GM12878 (cell line): ENCODE data around the gene TPP2.

Experiments used
- CTCF ChIP-seq, 3 experiments: IDR thresholded peaks in 2 of 3; conservative IDR thresholded peaks in 1 of 3; 2 replicates each; pipeline ENCODE4 v1.5.1; 2011; ENCODE audit warnings: low read depth in 3 of 3, low read length in 3 of 3, mild to moderate bottlenecking in 3 of 3, control low read depth in 2 of 3, moderate library complexity in 2 of 3, inconsistent platforms in 1 of 3, mixed read lengths in 1 of 3; ENCODE audit not compliant: control insufficient read depth in 2 of 3, insufficient read depth in 1 of 3; ENCODE audit errors: extremely low read depth in 1 of 3
- EED ChIP-seq: sonication (generic); IDR thresholded peaks from 2 replicates; pipeline ENCODE4 v1.6.1; 2016; ENCODE audit warnings: antibody characterized with exemption, low read depth
- MAX ChIP-seq: IDR thresholded peaks from 2 replicates; pipeline ENCODE4 v1.6.1; 2012; ENCODE audit warnings: low read depth, low read length, improper control_type of control experiment
- REST ChIP-seq: IDR thresholded peaks from 2 replicates; pipeline ENCODE4 v1.6.1; 2012; ENCODE audit warnings: mild to moderate bottlenecking, low read depth, low read length
- TBL1XR1 ChIP-seq: IDR thresholded peaks from 2 replicates; pipeline ENCODE4 v1.6.1; 2012; ENCODE audit warnings: low read depth, low read length, improper control_type of control experiment

- no peak for TF ChIP-seq EED
- no peak for TF ChIP-seq CTCF (IDR thresholded peaks at IDR 0.05 in 2 of 3, conservative IDR thresholded peaks at IDR 0.05 in 1 of 3; ENCODE audit: control insufficient read depth in 2 of 3, extremely low read depth in 1 of 3, insufficient read depth in 1 of 3, low read depth in 3 of 3, low read length in 3 of 3)
- no peak for TF ChIP-seq REST
- no peak for TF ChIP-seq MAX
- no peak for TF ChIP-seq TBL1XR1
Observed at GRCh38 chr13:102651392-102651791, 54.6 kb downstream of the TPP2 start.
